CMK (cell line): ENCODE measurements around the gene SLC35B1.
"Not testable (repeated sequence)": the region's sequence is repeated elsewhere in the genome, so short reads cannot be mapped to it uniquely, and the experiment has no call there.

Experiments used
- DNase-seq: peaks from one replicate; pipeline ENCODE4 v3.0.0-alpha.2; 2010; ENCODE audit warnings: low read depth

The SLC35B1 gene

DNA sequence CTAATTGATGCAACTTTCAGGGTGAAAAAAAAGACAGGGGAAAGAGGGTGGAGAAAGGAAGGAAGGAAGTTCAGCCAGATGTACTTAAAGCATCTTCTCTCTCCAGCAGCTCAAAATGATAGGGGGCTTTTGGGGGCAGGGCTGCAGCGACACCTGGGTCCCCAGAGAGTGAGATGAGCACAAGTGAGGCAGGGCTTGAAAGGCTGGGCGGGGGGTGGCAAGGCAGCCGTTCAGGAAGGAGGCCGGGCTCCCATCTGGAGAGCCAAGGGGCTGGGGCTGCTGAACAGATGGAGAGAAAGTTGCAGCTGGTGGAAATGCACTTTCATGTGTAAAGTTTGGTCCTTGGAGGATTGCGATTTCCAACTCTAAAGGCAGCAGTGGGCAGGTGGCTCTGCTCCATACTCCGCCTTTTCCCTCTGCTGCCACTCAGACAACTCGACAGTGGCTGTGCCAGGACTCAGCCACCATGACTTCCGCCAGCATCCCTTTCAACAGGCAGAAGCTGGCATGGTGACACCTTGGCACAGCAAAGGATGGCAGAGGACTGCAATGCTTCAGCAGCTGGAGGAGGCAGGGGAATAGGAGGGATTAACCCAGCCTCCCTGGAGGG, 7.7 kb downstream of the SLC35B1 start:
- no peak for DNase-seq

GRCh38 chr17:49698005-49698404, 9.8 kb downstream of the SLC35B1 start:
- DNase-seq = no peak

DNA sequence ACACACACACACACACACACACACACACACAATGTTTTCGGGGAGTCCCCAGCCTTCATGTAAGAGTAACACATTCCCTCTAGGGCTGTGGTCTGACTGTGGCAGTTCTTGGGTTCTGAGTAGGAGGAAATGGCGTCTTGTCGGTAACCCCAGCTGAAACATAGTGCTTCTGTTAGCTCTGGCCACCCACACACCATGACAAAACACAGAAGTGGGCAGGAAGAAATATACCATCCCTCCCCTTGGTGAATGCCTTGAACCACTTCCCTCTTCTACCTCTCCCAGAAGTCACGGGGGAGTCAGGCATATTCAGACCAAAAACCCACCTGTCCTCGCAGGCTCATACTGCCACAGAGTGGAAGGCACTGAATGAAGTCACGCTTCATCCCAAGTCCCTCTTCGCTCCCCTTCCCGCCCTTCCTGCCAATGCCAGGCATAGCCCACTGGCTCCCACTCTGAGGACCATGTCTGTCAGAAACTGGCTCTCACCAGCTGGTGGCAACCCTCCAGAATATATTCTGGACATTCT, 11.5 kb downstream of the SLC35B1 start:
- DNase-seq = no peak

- no peak for DNase-seq
These were observed 12.0 kb downstream of the SLC35B1 start for GRCh38 chr17:49695698-49696232.

DNA sequence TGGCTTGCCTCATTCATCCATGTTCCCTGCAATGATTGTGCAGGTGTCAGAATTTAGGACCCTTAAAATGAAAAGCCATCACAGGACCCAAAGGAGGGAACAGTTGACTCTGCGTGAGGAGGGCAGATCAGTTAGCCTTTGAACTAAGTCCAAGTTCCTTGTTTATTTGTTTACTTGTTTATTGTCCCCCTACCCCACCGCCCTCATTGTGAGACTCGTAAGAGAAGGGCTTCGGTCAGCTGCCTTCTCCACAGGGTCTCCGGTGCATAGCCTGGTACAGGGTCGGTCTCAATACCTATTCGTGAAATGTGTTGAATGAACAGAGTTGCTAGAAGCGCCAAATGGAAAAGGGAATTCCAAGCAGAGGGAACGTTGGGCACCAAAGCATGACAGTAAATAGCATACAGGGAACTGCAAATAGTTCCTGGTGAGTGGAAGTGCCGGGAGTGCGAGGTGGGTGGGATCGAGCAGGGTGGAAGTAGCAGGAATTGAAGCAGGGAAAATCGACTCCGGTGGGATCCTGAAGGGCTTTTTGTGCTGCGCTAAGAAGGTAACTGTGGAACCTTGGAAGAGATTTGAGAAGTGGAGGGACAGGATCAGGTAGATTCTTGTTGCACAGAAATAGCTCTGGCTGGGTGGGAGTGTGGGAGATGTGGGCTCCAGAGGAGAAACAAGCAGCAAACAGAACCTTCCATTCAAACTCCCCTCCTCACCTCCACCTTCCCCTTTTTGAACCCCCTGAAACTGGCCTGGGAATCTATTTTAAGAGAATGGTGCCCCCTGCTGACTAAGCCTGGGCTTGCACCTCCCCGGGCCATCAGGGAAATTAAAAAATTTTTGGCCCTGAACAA, 12.7 kb downstream of the SLC35B1 start:
- DNase-seq = no peak

GRCh38 chr17:49692751-49693150, 15.0 kb downstream of the SLC35B1 start:
- DNase-seq = no peak

- no peak for DNase-seq
These were observed 16.0 kb downstream of the SLC35B1 start for GRCh38 chr17:49691677-49692191.

DNA sequence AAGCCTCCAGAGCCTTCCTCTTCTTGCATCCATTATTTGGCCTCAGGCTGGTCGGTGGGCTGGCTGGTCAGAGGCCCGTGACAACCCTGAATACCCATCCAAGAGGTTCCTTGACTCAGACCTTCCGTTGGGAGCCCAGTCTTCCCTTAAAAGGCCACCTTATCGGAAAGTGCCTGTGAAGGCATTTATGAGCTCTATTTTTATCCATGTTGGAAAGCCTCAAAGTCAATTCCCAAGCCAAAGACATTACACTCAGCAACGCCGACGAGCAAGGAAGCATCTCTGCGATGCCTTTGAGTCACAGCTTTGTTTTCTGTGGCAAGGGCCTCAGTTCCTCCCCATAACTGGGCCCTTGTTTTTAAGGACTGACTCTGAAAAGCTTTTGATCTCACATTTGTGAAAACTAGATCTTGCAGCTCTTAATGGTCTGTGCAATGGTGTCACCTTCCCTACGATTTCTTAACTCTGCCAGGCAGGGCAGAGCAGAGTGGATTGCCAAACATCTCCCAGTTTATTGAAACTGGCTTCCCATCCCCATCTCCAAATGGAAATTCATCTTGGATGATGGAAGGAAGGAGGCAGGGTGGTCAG, 16.6 kb downstream of the SLC35B1 start:
- DNase-seq = no peak

- DNase-seq = no peak
These were observed 17.5 kb downstream of the SLC35B1 start for GRCh38 chr17:49690256-49690655.

GRCh38 chr17:49688848-49689247, 18.9 kb downstream of the SLC35B1 start:
- DNase-seq = no peak

DNA sequence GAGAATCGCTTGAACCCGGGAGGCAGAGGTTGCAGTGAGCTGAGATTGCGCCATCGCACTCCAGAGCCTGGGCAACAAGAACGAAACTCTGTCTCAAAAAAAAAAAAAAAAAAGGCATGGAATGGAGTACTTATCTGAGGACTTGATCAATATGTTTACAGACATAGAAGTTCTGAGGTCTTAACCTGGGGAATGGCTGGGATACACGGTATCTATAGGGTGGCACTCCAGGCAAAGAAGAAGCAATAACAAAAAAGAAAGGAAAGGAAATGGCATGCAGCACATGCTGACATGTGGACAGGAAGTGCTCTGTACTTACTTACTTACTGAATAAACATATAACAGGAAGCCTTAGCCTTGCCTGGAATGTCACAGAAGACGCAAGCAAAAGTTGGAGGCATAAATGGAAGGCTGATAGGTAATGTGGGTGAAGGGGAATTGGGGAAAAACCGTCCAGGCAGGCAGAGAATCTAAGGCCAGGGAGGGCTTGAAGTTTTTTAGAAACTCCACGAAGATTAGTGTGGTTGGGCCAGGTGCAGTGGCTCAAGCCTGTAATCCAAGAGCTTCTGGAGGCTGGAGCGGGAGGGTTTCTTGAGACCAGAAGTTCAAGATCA, 19.8 kb downstream of the SLC35B1 start:
- no peak for DNase-seq

DNA sequence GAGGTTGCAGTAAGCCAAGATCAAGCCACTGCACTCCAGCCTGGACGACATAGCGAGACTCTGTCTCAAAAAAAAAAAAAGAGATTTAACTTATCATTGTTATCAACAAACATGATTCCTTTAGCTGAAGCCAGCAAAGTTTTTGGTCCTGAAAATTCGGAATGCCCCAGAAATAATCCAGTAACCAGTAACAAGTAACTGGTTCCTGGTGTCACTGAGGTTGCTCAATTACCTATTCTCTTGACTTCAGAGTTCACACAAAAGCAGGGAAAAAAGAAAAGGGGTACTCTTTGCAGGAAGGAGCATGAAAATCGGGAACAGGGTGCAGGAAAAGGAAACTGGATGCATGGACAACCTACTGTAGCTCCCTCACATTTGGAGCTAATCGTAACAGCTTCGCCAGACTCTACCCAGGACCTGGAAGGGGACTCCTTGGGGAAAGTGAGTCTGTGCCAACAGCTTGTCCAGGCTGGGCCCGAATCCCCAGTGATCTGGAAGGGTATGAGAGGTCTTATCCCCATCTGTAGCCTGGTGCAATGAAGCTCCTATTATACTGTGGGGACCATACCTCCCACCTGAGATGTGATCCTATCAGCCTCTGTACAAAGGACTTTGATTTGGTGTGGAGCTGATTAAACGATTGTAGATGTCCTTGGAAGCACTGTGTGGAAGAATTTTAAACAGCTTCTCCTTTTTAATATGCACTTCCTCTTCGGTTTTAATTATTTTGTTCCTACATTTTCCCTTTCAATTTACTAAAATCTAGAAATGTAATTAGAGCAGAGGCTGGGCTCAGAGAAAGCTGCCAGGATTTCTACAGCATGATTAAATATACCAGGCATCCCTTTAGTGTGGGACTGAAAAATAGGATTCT, 26.4 kb downstream of the SLC35B1 start:
- no peak for DNase-seq

DNA sequence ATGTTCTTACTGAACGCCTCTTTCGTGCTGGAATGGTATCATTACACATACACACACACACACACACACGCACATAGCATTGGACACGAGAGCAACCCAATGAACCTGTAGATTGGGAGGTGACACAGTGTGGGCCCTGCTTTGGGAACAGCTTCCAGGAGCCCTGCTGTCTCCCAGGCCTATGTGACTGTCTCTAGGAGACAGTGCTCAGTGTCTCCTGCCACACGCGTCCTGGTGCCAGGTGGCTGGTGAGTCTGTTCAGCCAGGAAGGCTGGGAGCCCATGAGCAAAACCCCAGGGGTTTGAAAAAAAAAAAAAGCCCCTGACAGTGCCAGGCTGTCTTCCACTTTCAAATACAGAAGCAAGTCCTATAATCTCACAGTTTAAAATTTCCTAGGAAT, 27.4 kb downstream of the SLC35B1 start:
- no peak for DNase-seq

GRCh38 chr17:49677933-49678847, 29.6 kb downstream of the SLC35B1 start, which contains the start of gene SPOP:
TSS of gene SPOP (minus strand) at chr17:49678097. CDS start at chr17:49622810, 55,287 bp downstream.
- peak; percentile 99 for DNase-seq

DNA sequence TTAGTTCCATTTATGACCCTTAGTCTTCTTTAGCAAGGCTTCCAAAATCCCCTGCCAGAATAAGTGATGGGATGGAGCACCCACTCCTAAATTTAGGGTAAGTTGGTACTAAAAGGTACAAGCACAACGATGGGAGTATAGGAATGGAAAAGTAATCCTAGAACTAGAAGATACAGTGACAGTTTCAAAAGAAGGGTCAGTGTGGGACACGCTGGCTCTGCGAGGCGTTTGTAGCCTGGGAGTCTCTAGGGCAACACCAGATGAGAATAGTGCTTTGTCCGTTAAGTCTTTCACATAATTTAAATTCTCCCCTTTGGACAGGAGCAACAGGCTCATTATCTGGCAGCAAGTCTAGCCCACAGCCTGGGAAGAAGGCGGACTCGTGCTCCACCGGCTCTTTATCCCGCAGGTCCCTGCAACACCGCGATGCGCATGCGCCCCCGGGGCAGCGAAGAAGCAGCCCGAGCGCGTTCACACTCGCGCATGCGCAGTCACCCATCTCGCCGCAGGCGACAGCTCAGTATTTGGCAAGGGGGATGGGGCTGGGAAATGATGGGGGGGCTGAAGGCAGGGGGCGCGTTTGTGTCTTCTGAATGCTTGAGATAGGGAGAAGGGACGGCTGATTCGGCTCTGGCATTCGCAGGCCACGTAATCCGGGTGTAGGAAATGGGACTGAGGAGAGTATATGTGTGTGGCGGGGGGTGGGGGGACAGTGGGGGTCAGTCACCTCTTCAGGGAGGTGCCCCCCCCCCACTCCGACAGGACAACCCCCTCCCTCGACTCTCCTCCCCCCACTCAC, 30.4 kb downstream of the SLC35B1 start:
- DNase-seq = peak; percentile 89

DNA sequence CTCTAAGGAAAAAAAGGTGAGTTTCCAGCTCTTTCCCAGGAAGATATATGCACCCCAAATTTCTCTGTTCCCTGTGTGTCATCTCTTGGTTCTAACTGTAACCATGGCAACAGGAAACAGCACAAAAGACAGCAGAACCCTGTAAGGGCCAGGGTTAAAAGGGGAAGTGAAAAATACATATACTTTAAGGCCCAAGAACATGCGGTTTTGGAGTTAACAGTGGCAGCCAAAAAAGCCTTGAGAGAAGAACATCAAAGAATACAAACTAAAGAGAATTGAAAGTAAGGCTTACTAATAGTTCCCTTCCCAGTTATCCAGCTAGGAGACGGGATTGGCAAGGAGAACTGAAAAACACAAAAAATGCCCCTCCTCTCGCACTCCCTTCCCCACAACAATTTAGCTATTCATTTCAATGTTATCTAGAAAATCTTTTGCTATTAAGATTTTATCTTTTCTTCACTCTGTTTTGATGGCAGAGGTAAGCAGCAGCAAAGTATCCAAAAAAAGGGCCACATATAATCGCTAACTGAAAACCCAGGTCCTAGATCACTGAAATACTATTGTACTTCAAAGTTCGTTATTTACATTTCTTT, 31.4 kb downstream of the SLC35B1 start:
- peak; percentile 63 for DNase-seq

GRCh38 chr17:49674507-49674906, 33.3 kb downstream of the SLC35B1 start:
- no peak for DNase-seq

GRCh38 chr17:49673679-49674078, 34.1 kb downstream of the SLC35B1 start:
- DNase-seq = not testable (repeated sequence)

GRCh38 chr17:49670641-49671040, 37.1 kb downstream of the SLC35B1 start:
- DNase-seq = no peak
